Measurements from ENCODE around the gene ARHGEF39.

GRCh38 chr9:35679091-35679490 is 14.1 kb upstream of the ARHGEF39 start:
- TF ChIP-seq CTCF (IDR thresholded peaks at IDR 0.05; ENCODE audit: low read length) = no peak
- no peak for TF ChIP-seq EZH2phosphoT487 (IDR thresholded peaks at IDR 0.05; ENCODE audit: low read length)

All from MM.1S (cell line).